Gastroesophageal sphincter (tissue), 3 donors: ENCODE measurements around the gene CCL27.

Experiments used
- CTCF ChIP-seq, 4 experiments: fragments of 200-600 bp in 2 of 4; fragments of 450-650 bp in 2 of 4; sonication (generic) in 1 of 4; IDR thresholded peaks; one replicate each; pipeline ENCODE4 v1.5.1; 2017 to 2019; ENCODE audit warnings: antibody characterized with exemption in 4 of 4, mild to moderate bottlenecking in 2 of 4, moderate library complexity in 2 of 4
- POLR2AphosphoS5 ChIP-seq: sonication (generic); formaldehyde crosslinking; IDR thresholded peaks from one replicate; pipeline ENCODE4 v1.6.1; 2017; ENCODE audit warnings: antibody characterized with exemption

- TF ChIP-seq CTCF (IDR thresholded peaks at IDR 0.05) (no peak), POLR2AphosphoS5 (no peak)
Measured at GRCh38 chr9:34627716-34628655, 34.5 kb downstream of the CCL27 start.
